Mucosa of descending colon (tissue), 3 donors: ENCODE results near the gene EZH2. TPM values are rescaled to one million over a fixed set of nuclear protein-coding genes. Genes with fewer than 3 reads are reported as not detected.

Experiments used
- ATAC-seq: fragments of 200-7000 bp; cut with Tn5 transposase; one replicate; pipeline ENCODE4 v1.9.1; 2020; ENCODE audit warnings: mild to moderate bottlenecking, moderate library complexity
- DNase-seq, 3 donors: peaks; one replicate each; pipeline ENCODE4 v3.0.0-alpha.2; 2020
- H3K36me3 ChIP-seq: fragments of 200-600 bp; one replicate; pipeline ENCODE4 v1.8.0; 2021; ENCODE audit warnings: low read depth, mild to moderate bottlenecking
- H3K4me1 ChIP-seq: fragments of 200-600 bp; one replicate; pipeline ENCODE4 v1.8.0; 2021; ENCODE audit warnings: low read depth, mild to moderate bottlenecking
- H3K4me3 ChIP-seq: fragments of 200-600 bp; one replicate; pipeline ENCODE4 v1.8.0; 2021; ENCODE audit warnings: mild to moderate bottlenecking
- H3K9me3 ChIP-seq: fragments of 200-600 bp; one replicate; pipeline ENCODE4 v1.8.0; 2021; ENCODE audit warnings: mild to moderate bottlenecking
- CTCF ChIP-seq: fragments of 200-600 bp; IDR thresholded peaks from one replicate; pipeline ENCODE4 v1.8.0; 2022; ENCODE audit warnings: antibody characterized with exemption, mild to moderate bottlenecking
- intact Hi-C, 2 donors: fragments of 100-400 bp; cut with DNase I in 1 of 2; cut with micrococcal nuclease in 1 of 2; formaldehyde crosslinking; loops; one replicate each; pipeline versions ENCODE4 v1.11.0 to v1.11.1; 2022; cut with DNase I, micrococcal nuclease
- total RNA-seq, 3 donors: library from RNA; stranded (reverse); fragmentation: NEBNext Ultra II Directional in 2 of 3; extraction: Animal tissue kit (Norgen Biotek cat#: 25700) in 2 of 3; gene quantifications; one replicate each; pipeline versions ENCODE4 v1.2.1 to v1.2.4, GENCODE V29; 2021 to 2023
- donor health status: DM: no; HTN: no; CAD: no; lungs with moderate emphysema.
- donor health status: DM: no; HTN: no; CAD: no.
- donor health status: DM: no; HTN: yes; CAD: no.

Gene EZH2
- total RNA-seq, 3 donors from 2014 or later, result 4.7 to 18.1 (median 10.5) TPM

GRCh38 chr7:148770004-148770403 is 114.1 kb downstream of the EZH2 start:
- ATAC-seq (no peak), DNase-seq (no peak)
- Histone ChIP-seq H3K36me3 (peaks cover 7% of the 10 kb centered on the region), H3K4me3 (no peak overlapping the region), H3K4me1 (no peaks in the 10 kb centered on the region), H3K9me3 (no peaks in the 10 kb centered on the region)
- TF ChIP-seq CTCF, result no peak
- intact Hi-C loops, result no loop called here

- H3K4me1 ChIP-seq, result no peaks in the 10 kb centered on the region
- ATAC-seq (no peak), DNase-seq (no peak)
- H3K4me3 ChIP-seq, result no peak overlapping the region
- TF ChIP-seq CTCF, result no peak
- intact Hi-C loops, result no loop called here
- H3K9me3 ChIP-seq, result no peaks in the 10 kb centered on the region
- H3K36me3 ChIP-seq, result peaks cover 7% of the 10 kb centered on the region
Measured at GRCh38 chr7:148763622-148764021, 120.5 kb downstream of the EZH2 start.

DNA sequence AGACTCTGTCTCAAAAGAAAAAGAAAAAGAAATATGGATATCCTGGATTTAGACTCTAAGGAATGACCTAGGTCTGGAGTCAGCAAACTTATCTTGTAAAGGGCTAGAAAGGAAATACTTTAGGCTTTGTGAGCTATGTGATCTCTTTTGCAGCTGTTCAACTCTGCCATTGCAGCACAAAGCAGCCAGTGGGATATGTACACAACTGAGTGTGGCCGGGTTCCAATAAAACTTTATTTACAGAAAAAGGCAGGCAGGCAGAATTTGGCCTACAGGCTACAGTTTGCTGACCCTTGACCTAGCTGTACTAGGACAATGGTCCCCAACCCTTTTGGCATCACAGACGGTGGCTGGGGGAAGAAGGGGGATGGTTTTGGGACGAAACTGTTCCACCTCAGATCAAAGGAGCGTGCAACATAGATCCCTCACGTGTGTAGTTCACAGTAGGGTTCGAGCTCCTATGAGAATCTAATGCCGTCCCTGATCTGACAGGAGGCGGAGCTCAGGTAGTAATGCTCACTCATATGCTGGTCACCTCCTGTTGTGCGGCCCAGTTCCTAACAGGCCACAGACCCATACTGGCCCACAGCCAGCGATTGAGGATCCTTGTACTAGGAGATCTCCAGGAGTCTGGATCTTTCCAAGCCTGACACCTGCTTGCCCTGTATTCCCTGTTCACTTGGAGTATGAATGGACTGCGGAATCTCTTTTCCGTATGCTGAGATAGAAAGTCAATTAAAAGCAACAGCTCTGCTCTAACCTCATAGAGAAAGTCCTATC is 122.4 kb downstream of the EZH2 start:
- Histone ChIP-seq H3K4me1 (no peaks in the 10 kb centered on the region), H3K9me3 (no peaks in the 10 kb centered on the region), H3K4me3 (no peak overlapping the region), H3K36me3 (no peaks in the 10 kb centered on the region)
- intact Hi-C loops, result no loop called here
- TF ChIP-seq CTCF, result no peak
- ATAC-seq, result no peak
- no peak for DNase-seq

Other genes starting within 250 kb of the EZH2 start
- gene CUL1, start 185.4 kb downstream of the EZH2 start, total RNA-seq, result 10 to 100 TPM; 28.7 to 58.1 (median 33.3) TPM
- 100 to 1,000 TPM in 2 of 3 donors, 10 to 100 TPM in 1; 78.4 to 211 (median 109) TPM for gene PDIA4, start 144.2 kb upstream of the EZH2 start, total RNA-seq
- 1 to 10 TPM; 4.0 to 7.1 (median 5.0) TPM for gene ZNF786, start 206.4 kb upstream of the EZH2 start, total RNA-seq
- 1 to 10 TPM; 1.3 to 4.2 (median 1.4) TPM for gene ZNF425, start 242.0 kb upstream of the EZH2 start, total RNA-seq